NCI-H2227 (cell line): ENCODE results near the gene POLD2.
"Not testable (repeated sequence)": the region's sequence is repeated elsewhere in the genome, so short reads cannot be mapped to it uniquely, and the experiment has no call there.

Experiments used
- DNase-seq: peaks from one replicate; lab custom pipeline; 2025; ENCODE audit not compliant: unreplicated experiment; lab: John Stamatoyannopoulos, UW

The POLD2 gene

GRCh38 chr7:44139311-44140010 is 16.1 kb upstream of the POLD2 start:
- DNase-seq = no peak

DNA sequence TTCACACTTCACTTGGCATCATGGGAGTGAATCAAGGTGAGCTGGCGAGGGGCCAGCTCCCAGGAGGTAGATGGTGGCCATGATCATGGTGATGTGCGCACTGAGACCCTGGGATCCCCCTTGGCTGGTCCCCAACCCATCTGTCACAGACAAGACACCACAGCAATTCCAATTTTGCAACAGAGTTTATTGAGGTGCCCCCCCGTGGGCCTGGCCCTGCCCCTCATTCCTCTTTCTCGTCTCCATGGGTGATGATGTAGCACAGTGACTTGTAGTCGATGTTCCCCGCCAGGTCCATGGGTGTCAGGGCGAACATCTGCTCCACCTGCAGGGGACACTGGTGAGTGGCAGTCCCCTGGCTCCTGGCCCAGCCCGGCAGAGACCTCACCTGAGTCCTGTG is 15.3 kb upstream of the POLD2 start:
- DNase-seq = no peak

DNA sequence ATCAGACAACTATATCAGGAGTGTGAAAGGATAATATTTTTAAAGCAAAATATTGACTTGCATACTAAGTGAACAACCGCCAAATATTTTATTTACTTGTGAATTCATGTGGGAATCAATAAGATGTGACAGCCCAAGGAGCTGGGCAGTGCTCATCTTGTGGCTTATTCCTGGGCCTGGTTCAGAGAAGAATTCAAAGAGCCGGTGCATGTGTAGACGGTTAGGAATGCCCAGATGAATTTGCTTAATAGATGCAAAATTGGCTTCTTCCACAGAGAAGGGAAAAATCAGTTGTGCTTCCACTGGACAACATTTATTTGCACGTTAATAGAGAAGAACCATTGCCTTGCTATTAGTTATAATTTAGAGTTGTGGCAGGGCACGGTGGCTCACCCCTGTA is 13.4 kb upstream of the POLD2 start:
- DNase-seq = no peak

DNA sequence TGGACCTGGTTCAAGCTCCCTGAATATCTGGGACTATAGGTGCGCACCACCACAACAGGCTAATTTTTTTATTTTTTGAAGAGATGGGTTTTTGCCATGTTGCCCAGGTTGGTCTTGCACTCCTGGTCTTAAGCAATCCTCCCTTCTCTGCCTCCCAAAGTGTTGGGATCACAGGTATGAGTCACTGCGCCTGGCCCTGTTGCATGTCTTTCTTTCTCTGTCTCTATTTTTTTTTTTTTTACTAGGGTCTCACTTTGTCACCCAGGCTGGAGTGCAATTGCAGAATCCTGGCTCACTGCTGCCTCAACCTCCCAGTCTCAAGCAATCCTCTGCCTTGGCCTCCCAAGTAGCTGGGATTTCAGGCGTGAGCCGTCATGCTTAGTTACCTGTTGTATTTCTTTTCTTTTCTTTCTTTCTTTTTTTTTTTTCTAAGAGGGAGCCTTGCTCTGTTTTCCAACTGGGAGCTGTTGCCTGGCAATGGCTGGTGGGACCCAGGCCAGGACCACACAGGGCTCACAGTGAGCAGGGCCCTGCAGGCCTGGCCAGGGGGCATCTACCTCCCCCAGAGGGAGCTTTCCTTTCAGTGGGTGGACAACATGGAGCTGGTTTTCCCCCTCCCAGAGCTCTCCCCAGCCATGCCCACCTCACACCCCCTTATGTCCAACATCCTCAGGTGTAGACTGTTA is 11.7 kb upstream of the POLD2 start:
- no peak for DNase-seq

DNA sequence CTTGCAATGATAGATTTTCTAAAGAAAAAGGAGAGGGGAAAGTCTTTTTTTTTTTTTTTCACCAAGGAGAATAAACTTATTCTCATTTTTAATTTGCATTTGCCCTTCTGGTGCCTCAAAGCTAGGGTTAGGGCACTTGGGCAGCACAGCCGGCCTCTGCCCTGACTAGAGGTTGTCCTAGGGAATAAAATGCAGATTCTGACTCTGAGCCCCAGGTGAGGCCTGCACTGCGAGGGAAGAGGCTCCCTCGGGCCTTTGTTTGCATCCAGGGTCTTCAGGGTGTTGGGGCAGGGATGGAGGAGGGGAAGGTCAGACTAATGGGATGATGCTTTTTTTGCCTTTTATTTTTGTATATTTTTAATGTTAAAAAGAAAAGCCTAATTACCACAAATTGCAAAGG is 9.9 kb upstream of the POLD2 start:
- DNase-seq = no peak

DNA sequence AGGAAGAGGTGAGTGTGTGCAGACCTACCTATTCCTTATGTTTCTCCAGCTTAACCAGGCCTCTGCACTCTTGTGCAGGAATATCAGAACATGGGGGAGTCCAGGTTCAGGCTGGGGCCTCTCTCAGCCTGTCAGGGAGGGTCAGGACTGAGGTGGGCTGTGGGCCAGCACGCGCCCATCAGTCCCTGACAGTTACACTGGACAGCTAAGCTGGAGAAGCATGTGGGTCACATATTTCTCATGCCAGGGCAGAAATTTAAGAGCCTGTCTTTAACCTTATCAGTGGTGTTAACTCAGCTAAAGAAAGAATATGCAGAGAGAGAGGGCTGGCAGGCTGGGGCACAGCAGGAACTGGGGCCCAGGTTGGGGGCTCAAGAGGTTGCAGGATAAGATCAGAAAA is 8.7 kb upstream of the POLD2 start:
- no peak for DNase-seq

DNA sequence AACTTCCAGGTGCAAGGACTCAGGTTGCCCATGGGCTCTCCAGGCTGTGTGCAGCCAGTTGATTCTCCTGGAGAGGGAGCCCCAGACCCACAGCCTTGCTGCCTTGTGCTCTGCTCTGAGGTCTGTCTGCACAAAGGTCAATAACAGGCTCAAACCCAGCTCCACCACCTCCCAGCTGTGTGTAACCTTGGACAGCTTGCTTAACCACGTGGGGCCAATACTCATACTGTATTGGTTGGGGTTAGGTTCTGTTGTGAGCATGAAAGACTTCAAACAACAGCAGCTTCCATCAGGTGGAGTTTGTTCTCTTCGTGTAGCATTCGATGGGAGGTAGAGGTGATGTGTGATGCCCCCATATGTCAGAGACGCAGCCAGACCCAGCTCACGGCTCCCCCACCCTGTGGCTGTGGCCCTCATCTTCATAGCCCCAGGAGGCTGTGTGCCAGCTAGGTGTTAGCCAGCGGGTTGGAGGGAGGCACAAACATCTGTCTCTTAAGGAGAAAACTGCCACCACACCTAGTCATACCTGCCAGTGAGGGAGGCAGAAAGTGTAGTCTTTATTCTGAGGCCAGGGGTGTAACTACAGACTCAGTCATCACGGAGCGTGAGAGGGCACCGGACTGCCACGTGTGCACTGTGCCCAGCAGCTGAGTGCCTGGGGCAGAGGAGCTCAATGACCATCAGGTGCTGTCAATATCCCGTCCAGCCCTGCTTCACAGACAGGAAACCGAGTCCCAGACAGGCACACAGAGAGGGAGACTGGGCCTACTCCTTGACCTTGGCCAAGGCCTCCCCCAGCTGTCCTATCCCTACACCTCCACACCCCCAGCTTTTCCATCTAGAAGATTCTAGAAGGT is 8.1 kb upstream of the POLD2 start:
- DNase-seq = no peak

GRCh38 chr7:44128721-44129582 is 5.6 kb upstream of the POLD2 start:
- DNase-seq = no peak

GRCh38 chr7:44127161-44127560 is 3.8 kb upstream of the POLD2 start:
- no peak for DNase-seq

DNA sequence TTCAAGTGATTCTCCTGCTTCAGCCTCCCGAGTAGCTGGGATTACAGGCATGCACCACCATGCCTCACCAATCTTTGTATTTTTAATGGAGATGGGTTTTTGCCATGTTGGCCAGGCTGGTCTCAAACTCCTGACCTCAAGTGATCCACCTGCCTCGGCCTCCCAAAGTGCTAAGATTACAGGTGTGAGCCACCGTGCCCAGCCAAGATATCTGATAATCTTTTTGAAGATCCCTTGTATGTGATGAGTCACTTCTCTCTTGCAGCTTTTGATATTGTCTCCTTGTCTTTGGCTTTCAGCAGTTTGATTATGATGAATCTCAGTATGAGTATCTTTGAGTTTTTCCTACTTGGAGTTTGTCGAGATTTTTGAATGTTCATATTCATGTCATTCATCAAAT is 3.2 kb upstream of the POLD2 start:
- DNase-seq = not testable (repeated sequence)

- DNase-seq = no peak
Measured at GRCh38 chr7:44124822-44125202, 1.5 kb upstream of the POLD2 start.

DNA sequence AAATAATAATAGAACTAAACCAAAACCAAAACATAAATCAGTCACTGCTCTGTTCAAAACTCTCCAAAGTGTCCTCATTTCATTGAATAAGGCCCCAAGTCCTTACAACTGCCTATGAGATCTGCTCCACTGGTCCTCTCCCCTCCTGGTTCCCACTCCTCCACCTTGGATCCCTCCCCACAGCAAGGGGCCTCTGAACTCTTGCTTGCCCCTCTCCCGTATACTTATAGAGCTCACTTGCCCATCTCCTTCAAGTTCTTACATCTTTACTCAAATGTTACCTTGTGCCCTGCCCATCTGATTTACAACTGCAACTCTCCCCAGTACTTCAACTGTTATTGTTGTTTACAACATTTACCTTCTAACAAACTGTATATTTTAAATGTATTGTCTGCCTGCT is 819 bp downstream of the POLD2 start:
- DNase-seq = no peak

GRCh38 chr7:44121761-44122420 is 1.5 kb downstream of the POLD2 start:
- DNase-seq = no peak

DNA sequence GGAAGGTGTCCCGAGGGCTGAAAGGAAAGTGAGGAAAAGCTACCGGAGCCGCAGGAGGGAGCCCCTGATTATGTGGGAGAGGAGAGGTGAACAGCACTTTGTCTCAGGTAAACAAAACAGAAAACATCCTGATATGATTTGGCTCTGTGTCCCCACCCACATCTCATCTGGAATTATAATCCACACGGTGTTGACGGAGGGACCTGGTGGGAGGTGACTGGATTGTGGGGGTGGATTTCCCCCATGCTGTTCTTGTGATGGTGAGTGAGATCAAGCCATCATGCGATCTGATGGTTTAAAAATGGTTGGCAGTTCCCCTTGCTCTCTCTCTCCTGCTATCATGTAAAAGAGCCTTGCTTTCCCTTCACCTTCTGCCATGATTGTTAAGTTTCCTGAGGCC is 3.0 kb downstream of the POLD2 start:
- DNase-seq = no peak

DNA sequence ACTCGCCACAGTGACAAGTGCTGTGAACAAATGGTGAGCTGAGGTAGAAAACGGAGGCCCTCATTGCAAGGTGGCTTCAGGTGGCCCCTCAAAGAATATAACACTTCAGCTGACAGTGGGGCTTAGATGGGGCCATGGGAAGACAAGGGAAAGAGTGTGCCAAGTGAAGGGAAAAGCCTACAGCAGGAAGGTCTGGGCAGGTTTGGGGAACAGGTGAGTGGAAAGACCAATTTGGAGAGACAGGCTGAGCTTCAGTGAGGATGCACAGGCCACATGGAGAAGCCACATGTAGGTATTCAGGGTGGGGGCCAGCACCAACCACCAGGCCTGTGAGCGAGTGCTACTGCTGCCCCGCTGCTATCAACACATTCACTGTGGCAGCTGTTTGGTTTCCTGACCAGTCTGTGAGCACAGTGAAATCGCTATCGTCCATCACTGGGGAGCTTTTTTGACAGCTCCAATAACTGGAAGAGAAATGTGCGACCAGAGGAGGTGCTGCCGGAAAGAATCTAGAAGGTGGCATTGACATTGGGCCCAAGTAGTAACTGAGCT is 3.4 kb downstream of the POLD2 start:
- DNase-seq = no peak

DNA sequence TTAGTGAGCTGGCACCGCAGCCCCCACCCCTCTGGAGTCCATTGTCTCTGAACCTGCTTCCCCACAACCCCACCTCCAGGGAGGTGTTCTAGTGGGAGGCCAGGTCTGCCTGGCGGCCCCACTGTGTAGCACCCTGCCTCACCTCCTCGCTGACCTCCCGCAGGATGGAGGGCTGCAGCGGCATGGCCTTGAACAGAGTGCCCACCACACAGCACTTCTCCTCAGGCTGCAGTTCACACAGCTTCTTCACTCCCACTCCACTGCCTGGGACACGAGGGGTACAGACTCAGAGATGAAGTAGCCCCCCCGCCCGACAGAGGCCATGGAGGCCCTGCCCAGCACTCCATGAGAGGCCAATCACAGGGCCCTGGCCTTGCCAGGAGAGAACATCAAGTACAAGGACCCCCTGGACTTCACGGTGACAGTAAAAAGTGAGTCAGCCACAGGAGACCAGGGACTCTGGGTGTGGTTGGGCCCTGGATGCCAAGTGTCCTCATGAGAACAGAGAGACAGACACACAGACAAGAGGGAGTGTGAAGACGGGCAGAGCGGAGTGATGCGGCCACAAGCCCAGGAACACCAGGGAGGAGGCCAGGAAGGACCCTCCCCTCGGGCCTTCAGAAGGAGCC is 5.4 kb downstream of the POLD2 start:
- no peak for DNase-seq

DNA sequence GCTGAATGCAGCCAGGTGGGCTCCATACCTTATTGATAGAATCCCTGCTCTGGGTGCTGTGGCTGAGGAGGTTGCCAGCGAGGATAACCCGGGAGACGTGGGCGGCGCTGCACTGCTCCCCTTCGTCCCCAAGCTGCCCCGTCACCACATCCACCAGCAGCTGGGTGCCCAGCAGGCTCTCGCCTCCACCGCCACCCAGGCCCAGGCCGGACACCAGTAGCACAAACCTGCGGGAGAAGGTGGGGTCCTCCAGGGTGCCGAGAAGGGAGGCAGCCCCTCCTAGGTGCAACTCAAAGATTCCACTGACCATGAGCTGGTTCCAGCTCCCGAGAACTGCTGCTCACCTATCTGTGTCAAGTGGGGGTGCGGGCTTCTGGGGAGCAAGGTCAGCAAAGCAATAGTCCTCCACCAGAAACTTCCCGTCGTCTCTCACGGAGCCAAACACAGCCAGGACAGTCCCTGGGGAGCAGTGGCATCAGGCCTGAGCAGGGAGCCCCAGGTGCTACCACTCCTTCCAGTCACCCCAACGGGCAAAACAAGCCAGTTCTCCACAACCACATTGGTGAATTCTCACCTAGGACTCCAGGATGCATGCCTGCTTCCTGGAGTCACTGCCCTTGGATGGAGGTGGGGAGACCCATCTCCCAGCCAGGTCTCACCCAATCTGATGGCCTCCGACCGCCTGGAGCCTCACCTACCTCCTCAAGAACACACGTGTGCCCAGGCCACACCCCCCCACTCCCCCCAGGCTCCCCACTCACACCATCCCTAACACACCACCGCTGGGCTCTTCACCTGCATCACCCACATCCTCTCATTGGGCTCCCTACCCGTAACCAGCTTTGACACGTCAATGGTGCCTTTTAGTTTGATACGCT is 6.3 kb downstream of the POLD2 start:
- DNase-seq = no peak

GRCh38 chr7:44116087-44116788 is 7.1 kb downstream of the POLD2 start:
- no peak for DNase-seq
